DLD1 (cell line): ENCODE results near the gene NRXN3.

Experiments
- in situ Hi-C: cut with HindIII; loops from 2 replicates; pipeline ENCODE4 v1.10.0; 2017; ENCODE audit warnings: low sequenced_read_pairs

NRXN3 gene

GRCh38 chr14:79699206-79699605 is 1529.0 kb downstream of the NRXN3 start:
- in situ Hi-C loops = no loop called here

- in situ Hi-C loops = no loop called here
Measured at GRCh38 chr14:79701371-79701770, 1531.2 kb downstream of the NRXN3 start.

- in situ Hi-C loops = no loop called here
Measured at GRCh38 chr14:79702197-79702596, 1532.0 kb downstream of the NRXN3 start.

- in situ Hi-C loops = no loop called here
Measured at GRCh38 chr14:79703209-79703608, 1533.0 kb downstream of the NRXN3 start.

DNA sequence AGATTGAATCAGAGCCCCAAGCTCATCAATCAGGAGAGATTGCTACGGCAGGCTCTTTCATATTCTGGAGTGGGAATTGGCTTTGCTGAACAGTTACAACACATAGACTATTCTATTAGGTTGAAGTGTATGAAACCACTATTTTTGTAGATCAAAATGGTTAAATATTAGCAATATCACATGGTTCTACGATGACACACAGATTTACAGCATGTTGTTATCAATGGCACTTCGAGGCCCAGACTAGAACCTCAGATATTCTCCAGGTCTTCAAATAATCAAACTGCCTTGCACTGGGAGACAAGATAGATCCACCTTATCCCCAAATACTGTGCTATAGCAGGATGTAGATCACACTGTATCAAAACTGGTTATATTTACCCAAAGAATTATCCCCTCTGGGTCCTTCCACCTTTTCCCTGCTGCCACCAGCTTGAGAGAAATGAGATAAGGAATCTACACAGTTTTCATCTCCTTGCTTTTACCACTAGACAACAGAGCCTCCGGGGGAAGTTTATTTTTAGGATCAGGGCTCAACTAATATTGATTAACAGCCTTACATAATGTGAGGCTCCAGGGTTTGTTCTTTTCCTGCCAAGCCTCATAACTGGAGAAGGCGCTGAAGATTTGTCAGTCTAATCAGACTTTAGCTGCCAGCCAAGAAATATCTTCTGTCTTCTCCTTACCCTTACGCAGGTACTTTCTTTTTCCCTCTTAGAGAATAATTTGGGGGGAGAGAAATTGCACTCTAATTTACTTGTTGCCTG is 1534.1 kb downstream of the NRXN3 start:
- in situ Hi-C loops = no loop called here

GRCh38 chr14:79705126-79705894 is 1535.1 kb downstream of the NRXN3 start:
- in situ Hi-C loops = no loop called here

GRCh38 chr14:79706382-79706781 is 1536.2 kb downstream of the NRXN3 start:
- in situ Hi-C loops = no loop called here

GRCh38 chr14:79708426-79709388 is 1538.5 kb downstream of the NRXN3 start:
- in situ Hi-C loops = no loop called here

- in situ Hi-C loops = no loop called here
Measured at GRCh38 chr14:79709573-79709972, 1539.4 kb downstream of the NRXN3 start.

DNA sequence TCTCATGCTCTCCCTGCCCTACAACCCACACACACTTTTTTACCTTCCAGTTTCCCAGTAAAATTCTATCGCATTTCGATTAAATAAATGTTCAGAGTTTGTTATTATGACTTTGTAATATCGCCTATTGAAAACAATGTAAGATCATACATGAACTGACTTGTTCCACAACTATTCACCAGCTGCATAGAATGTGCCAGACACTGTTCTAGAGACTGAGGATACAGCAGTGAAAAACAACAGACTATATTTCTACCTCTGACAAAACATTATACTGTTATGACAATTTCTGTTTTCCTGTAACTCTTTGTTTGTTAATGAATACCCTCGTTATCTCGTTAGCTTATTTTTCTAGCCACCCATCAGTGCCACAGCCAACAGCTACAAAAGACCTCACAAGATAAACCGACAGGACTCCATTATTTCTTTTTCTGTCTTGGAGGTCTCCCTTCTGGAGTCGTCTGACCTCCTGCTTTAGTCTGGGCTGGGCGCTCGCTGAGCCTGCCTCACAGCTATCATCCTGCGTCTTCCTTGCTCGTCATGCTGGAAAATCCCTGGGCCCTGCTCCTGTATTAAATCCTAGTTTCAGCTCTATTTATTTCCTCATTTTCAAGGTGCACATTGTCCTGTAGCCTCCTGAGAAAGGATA is 1542.3 kb downstream of the NRXN3 start:
- in situ Hi-C loops = no loop called here

DNA sequence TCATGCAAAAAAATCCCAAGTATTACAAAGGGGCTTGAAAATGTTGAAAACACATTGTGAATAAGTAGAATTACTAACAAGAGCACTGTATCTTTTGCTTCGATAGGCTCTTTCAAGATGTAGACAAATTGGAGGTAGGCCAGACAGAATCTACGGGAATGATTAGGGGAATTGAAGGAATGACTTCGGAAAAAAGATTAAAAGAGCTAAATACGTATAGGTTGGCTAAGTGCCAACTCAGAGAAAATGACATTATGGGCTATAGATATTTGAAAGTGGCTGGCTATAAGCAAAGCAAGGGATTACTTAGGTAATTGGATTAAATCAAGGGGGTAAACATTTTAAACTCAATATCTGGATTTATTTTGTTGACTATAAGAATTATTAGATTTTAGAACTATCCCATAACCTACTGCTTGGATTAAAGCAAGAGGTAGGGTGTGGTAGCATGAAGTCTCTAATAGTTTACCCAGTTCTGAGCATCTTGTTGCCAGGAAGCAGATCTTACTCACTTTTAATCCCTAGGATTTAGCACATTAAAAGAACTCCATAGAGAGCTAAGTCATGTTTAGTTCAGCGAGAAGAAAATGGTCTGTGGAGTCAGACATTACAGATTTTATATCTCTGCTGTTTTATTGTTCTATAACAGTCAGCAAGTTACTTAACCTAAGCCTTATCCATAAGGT is 1551.4 kb downstream of the NRXN3 start:
- in situ Hi-C loops = no loop called here

GRCh38 chr14:79724934-79725717 is 1555.0 kb downstream of the NRXN3 start:
- in situ Hi-C loops = no loop called here

DNA sequence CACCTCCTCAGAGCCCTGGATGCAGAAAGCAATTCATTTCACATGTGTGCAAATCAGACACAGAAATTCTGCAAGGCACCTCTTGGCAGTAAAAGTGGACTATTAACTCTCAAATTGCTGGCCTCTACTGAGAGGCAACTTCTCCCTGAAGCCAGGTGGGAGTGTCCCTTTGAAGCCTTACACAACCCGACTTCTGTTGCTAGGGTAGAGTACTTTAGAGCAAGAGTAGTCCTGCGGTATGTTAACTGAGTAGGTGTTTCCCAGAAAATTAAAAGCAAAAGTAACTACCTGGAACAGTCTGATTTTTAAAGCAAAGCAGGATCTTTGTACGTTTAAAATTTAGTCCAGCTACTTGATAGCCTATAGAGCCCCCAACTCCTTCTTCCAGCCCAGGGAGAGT is 1557.7 kb downstream of the NRXN3 start:
- in situ Hi-C loops = no loop called here

DNA sequence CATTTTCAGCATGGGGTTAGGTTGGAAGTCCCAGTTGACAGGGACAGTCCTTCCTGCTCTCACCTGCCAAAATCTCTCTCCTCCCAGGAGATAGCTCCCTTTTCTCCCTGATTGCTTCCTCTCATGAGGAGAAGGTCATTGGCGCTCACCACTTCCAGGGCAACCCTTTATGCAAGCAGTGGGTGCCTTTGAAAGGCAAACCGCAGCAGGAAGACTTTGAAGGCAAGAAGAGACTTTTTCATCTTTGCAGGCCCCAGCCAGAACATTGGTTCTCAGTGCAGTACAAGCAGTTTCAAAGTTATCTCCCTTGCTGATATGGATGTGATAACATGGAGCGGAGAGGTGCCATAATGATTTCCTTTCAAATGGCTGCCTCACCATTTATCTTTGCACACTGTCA is 1558.2 kb downstream of the NRXN3 start:
- in situ Hi-C loops = no loop called here

DNA sequence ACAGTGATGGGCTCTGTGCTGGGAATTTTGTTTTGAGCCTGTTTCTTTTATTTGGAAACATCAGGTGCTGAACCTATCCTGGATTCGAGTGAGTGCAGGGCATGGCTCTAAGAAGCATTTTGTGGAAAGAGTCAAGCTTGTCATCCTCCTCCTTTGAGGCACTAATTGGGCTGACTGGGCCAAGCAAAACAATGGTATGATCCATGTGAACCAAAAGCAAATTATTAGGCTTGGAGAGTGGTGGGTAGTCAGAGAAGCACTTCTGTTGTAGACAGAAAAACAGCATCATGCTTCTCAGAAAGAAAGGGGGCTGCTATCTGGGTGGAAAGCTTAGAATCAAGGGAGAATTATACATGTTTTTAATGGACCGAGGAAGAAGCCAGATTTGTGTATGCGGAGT is 1559.6 kb downstream of the NRXN3 start:
- in situ Hi-C loops = no loop called here

- in situ Hi-C loops = no loop called here
Measured at GRCh38 chr14:79730196-79730595, 1560.0 kb downstream of the NRXN3 start.

GRCh38 chr14:79730953-79731352 is 1560.8 kb downstream of the NRXN3 start:
- in situ Hi-C loops = no loop called here

GRCh38 chr14:79732911-79733655 is 1562.9 kb downstream of the NRXN3 start:
- in situ Hi-C loops = no loop called here

DNA sequence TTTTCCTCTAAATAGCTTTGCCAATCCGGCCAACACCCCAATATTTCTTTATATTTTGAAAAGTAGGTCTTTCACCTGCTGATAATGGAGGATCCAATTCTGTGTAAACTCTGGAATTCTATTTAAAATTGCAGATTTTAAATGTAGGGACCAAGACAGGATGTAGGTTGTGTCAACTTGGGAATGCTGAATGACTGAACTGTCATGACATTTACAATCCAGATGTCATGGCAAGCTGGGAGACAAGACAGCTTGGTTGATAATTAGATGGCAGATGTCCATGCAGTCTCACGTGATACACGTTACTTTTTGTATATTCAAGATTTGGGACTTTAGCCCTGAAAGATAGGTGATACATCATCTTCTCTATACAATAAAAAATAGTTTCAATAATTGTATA is 1564.0 kb downstream of the NRXN3 start:
- in situ Hi-C loops = no loop called here
